H9 (cell line): ENCODE data around the gene CNOT9. TPM values are rescaled to one million over a fixed set of nuclear protein-coding genes. Genes with fewer than 3 reads are reported as not detected.

ENCODE experiments used
- DNase-seq: peaks from one replicate; pipeline ENCODE4 v3.0.0-alpha.2; 2017
- H2AFZ ChIP-seq: one replicate; pipeline ENCODE4 v1.6.1; 2013; ENCODE audit warnings: mild to moderate bottlenecking, low read length, control low read depth, moderate library complexity
- H2AK5ac ChIP-seq: 2 replicates; pipeline ENCODE4 v1.6.1; 2013; ENCODE audit warnings: low read length, control low read depth, mixed read lengths; ENCODE audit not compliant: insufficient read length
- H2BK120ac ChIP-seq: one replicate; pipeline ENCODE4 v1.6.1; 2013; ENCODE audit warnings: low read depth, mild to moderate bottlenecking, low read length, control low read depth, inconsistent platforms; ENCODE audit not compliant: poor library complexity, severe bottlenecking
- H2BK12ac ChIP-seq: 2 replicates; pipeline ENCODE4 v1.6.1; 2013; ENCODE audit warnings: low read length, control low read depth, mixed read lengths, low read depth; ENCODE audit not compliant: insufficient read length
- H2BK15ac ChIP-seq: 2 replicates; pipeline ENCODE4 v1.6.1; 2013; ENCODE audit warnings: low read depth, low read length, control low read depth
- H2BK20ac ChIP-seq: one replicate; pipeline ENCODE4 v1.6.1; 2013; ENCODE audit warnings: low read depth, mild to moderate bottlenecking, low read length, control low read depth, inconsistent platforms; ENCODE audit not compliant: poor library complexity, severe bottlenecking
- H2BK5ac ChIP-seq: 2 replicates; pipeline ENCODE4 v1.6.1; 2013; ENCODE audit warnings: low read length, control low read depth, mixed read lengths; ENCODE audit not compliant: insufficient read length
- H3K14ac ChIP-seq: 2 replicates; pipeline ENCODE4 v1.6.1; 2013; ENCODE audit warnings: low read length, control low read depth; ENCODE audit not compliant: insufficient read depth
- H3K18ac ChIP-seq: 2 replicates; pipeline ENCODE4 v1.6.1; 2013; ENCODE audit warnings: low read depth, mild to moderate bottlenecking, mixed read lengths, low read length, control low read depth; ENCODE audit not compliant: insufficient read length
- H3K23ac ChIP-seq: 2 replicates; pipeline ENCODE4 v1.6.1; 2013; ENCODE audit warnings: low read length, control low read depth, mixed read lengths, low read depth; ENCODE audit not compliant: insufficient read length
- H3K23me2 ChIP-seq: 2 replicates; pipeline ENCODE4 v1.6.1; 2013; ENCODE audit warnings: low read depth, mild to moderate bottlenecking, mixed read lengths, low read length, control low read depth; ENCODE audit not compliant: insufficient read length, poor library complexity, severe bottlenecking
- H3K27ac ChIP-seq: 2 replicates; pipeline ENCODE4 v1.5.1; 2013; ENCODE audit warnings: low read length, control low read depth, mixed read lengths, low read depth; ENCODE audit not compliant: insufficient read length
- H3K27me3 ChIP-seq: 2 replicates; pipeline ENCODE4 v1.6.1; 2013; ENCODE audit warnings: low read length, control low read depth, inconsistent platforms; ENCODE audit not compliant: insufficient read depth
- H3K4ac ChIP-seq: 2 replicates; pipeline ENCODE4 v1.6.1; 2013; ENCODE audit warnings: low read depth, mild to moderate bottlenecking, control low read depth, inconsistent platforms, low read length, moderate library complexity
- H3K4me1 ChIP-seq: 2 replicates; pipeline ENCODE4 v1.6.1; 2013; ENCODE audit warnings: low read length, control low read depth, inconsistent platforms; ENCODE audit not compliant: insufficient read depth
- H3K4me2 ChIP-seq: 2 replicates; pipeline ENCODE4 v1.6.1; 2013; ENCODE audit warnings: low read length, control low read depth, mixed read lengths; ENCODE audit not compliant: insufficient read length, insufficient read depth
- H3K56ac ChIP-seq: 2 replicates; pipeline ENCODE4 v1.6.1; 2013; ENCODE audit warnings: low read depth, mild to moderate bottlenecking, mixed read lengths, low read length, control low read depth; ENCODE audit not compliant: insufficient read length
- H3K79me1 ChIP-seq: 2 replicates; pipeline ENCODE4 v1.6.1; 2013; ENCODE audit warnings: low read depth, mild to moderate bottlenecking, moderate library complexity, low read length, control low read depth, inconsistent platforms; ENCODE audit not compliant: insufficient read depth, poor library complexity, severe bottlenecking
- H3K79me2 ChIP-seq: 2 replicates; pipeline ENCODE4 v1.6.1; 2013; ENCODE audit warnings: low read length, control low read depth, inconsistent platforms; ENCODE audit not compliant: insufficient read depth
- H3K9ac ChIP-seq: 2 replicates; pipeline ENCODE4 v1.6.1; 2013; ENCODE audit warnings: low read length, control low read depth, mixed read lengths; ENCODE audit not compliant: insufficient read length; ENCODE audit errors: extremely low read depth
- H3K9me3 ChIP-seq: one replicate; pipeline ENCODE4 v1.6.1; 2013; ENCODE audit warnings: low read depth, low read length, inconsistent platforms; ENCODE audit not compliant: control insufficient read depth
- H3T11ph ChIP-seq: one replicate; pipeline ENCODE4 v1.6.1; 2013; ENCODE audit warnings: mild to moderate bottlenecking, low read length, control low read depth, inconsistent platforms
- H4K20me1 ChIP-seq: one replicate; pipeline ENCODE4 v1.6.1; 2013; ENCODE audit not compliant: control insufficient read depth, insufficient read length, insufficient read depth
- H4K5ac ChIP-seq: 2 replicates; pipeline ENCODE4 v1.6.1; 2013; ENCODE audit warnings: low read depth, mild to moderate bottlenecking, mixed read lengths, low read length, control low read depth; ENCODE audit not compliant: insufficient read length
- H4K8ac ChIP-seq: replicated peaks from 2 replicates; pipeline ENCODE4 v1.6.1; 2013; ENCODE audit warnings: low read length, control low read depth, mixed read lengths, low read depth; ENCODE audit not compliant: insufficient read length
- H4K91ac ChIP-seq: 2 replicates; pipeline ENCODE4 v1.6.1; 2013; ENCODE audit warnings: low read depth, mild to moderate bottlenecking, moderate library complexity, mixed read lengths, low read length, control low read depth; ENCODE audit not compliant: insufficient read length
- H3K27ac Mint-ChIP-seq, 3 experiments: 2 replicates in 2 of 3; 3 replicates in 1 of 3; pipeline ENCODE4 v1.8.0; 2020 to 2021; ENCODE audit warnings: mixed read lengths in 3 of 3, mild to moderate bottlenecking in 1 of 3, moderate library complexity in 1 of 3
- H3K27me3 Mint-ChIP-seq: 2 replicates; pipeline ENCODE4 v1.8.0; 2021; ENCODE audit warnings: low read depth, mild to moderate bottlenecking, moderate library complexity, mixed read lengths
- H3K36me3 Mint-ChIP-seq, 3 experiments: 2 replicates in 2 of 3; 3 replicates in 1 of 3; pipeline ENCODE4 v1.8.0; 2020 to 2021; ENCODE audit warnings: low read depth in 3 of 3, mixed read lengths in 3 of 3; ENCODE audit not compliant: insufficient read depth in 1 of 3
- H3K4me1 Mint-ChIP-seq, 2 experiments: 2 replicates each; pipeline ENCODE4 v1.8.0; 2020; ENCODE audit warnings: mixed read lengths in 2 of 2
- H3K4me3 Mint-ChIP-seq, 2 experiments: 2 replicates in 1 of 2; 3 replicates in 1 of 2; pipeline ENCODE4 v1.8.0; 2020 to 2021; ENCODE audit warnings: mild to moderate bottlenecking in 2 of 2, mixed read lengths in 2 of 2, moderate library complexity in 1 of 2
- H3K9me3 Mint-ChIP-seq, 2 experiments: 2 replicates in 1 of 2; 3 replicates in 1 of 2; pipeline ENCODE4 v1.8.0; 2020; ENCODE audit warnings: mild to moderate bottlenecking in 2 of 2, mixed read lengths in 2 of 2, moderate library complexity in 1 of 2
- WGBS: extraction: QIAGEN DNeasy Blood & Tissue Kit; methylation state at CpG from one replicate; pipeline ENCODE4 v1.1.7; 2013; ENCODE audit warnings: missing lambda C conversion rate, low lambda C conversion rate, mixed read lengths; ENCODE audit not compliant: insufficient read length; ENCODE audit errors: extremely low coverage; 5-methylcytosine and 5-hydroxymethylcytosine counted together
- total RNA-seq: library from RNA; stranded (reverse); gene quantifications from 2 replicates; pipeline ENCODE4 v1.2.1, GENCODE V29; 2021
- TF ChIP-seq, protein P1 (sequence below): fragments of 200-600 bp; sonication (generic); conservative IDR thresholded peaks from 3 replicates; pipeline ENCODE4 v1.8.0; 2021; ENCODE audit warnings: antibody characterized with exemption, mild to moderate bottlenecking

Gene CNOT9
- total RNA-seq, 1 experiment from 2014 or later: 91.2 TPM

DNA sequence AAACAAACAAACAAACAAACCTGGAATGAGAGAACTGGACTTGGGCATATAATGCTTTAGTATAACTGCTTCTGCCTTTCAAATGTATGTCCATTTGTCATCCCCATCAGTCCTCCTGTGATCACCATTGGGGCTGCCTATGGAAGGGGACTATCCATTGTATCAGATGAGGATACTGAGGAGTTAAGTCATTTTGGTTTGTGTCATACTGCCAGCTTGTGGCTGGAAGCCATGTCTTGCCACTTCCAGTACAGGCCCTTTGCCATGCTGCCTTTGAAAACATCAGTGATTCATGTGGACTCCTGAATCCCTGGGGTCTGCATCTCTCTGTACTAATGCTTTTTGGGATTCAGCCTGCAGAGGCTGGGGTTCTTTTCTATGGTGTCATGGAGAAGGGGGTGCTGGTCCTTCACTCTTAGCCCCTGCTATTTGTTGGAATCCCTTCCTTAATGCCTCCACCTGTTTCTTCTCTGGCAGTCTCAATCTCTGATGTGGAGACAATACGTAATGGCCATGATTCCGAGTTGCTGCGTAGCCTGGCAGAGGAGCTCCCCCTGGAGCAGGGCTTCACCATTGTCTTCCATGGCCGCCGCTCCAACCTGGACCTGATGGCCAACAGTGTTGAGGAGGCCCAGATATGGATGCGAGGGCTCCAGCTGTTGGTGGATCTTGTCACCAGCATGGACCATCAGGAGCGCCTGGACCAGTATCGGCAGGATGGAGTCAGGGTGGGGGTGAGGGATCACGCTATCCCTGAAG is 49.6 kb downstream of the CNOT9 start:
- Histone ChIP-seq H3K18ac (no peak overlapping the region), H3K27ac (no peak overlapping the region), H2BK120ac (no peak overlapping the region), H3K4me1 (no peaks in the 10 kb centered on the region), H2BK5ac (no peak overlapping the region), H4K8ac (no peak overlapping the region), H3K9ac (no peak overlapping the region), H4K5ac (no peak overlapping the region), H2AK5ac (no peak overlapping the region), H3K23ac (no peak overlapping the region), H2BK12ac (no peak overlapping the region), H3K4me2 (no peak overlapping the region), H4K91ac (no peak overlapping the region), H3T11ph (no peak overlapping the region), H3K79me1 (no peaks in the 10 kb centered on the region), H3K9me3 (no peaks in the 10 kb centered on the region), H3K14ac (no peak overlapping the region), H4K20me1 (no peaks in the 10 kb centered on the region), H3K23me2 (no peaks in the 10 kb centered on the region), H3K4ac (no peak overlapping the region), H2BK20ac (no peak overlapping the region), H2AFZ (no peak overlapping the region), H3K27me3 (no peaks in the 10 kb centered on the region), H3K56ac (no peak overlapping the region), H2BK15ac (no peak overlapping the region), H3K79me2 (no peaks in the 10 kb centered on the region)
- TF ChIP-seq, protein P1, sequence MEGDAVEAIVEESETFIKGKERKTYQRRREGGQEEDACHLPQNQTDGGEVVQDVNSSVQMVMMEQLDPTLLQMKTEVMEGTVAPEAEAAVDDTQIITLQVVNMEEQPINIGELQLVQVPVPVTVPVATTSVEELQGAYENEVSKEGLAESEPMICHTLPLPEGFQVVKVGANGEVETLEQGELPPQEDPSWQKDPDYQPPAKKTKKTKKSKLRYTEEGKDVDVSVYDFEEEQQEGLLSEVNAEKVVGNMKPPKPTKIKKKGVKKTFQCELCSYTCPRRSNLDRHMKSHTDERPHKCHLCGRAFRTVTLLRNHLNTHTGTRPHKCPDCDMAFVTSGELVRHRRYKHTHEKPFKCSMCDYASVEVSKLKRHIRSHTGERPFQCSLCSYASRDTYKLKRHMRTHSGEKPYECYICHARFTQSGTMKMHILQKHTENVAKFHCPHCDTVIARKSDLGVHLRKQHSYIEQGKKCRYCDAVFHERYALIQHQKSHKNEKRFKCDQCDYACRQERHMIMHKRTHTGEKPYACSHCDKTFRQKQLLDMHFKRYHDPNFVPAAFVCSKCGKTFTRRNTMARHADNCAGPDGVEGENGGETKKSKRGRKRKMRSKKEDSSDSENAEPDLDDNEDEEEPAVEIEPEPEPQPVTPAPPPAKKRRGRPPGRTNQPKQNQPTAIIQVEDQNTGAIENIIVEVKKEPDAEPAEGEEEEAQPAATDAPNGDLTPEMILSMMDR: peak; percentile 26; the same call in 1 of the 3 replicates
- Mint-ChIP-seq H3K9me3 (no peaks in the 10 kb centered on the region), H3K4me1 (no peaks in the 10 kb centered on the region), H3K36me3 (no peaks in the 10 kb centered on the region; a peak in 1 of 7 replicates), H3K27ac (peak overlapping the region in 1 of 3 experiments; percentile 44; a peak in 2 of 7 replicates), H3K27me3 (no peaks in the 10 kb centered on the region; the same call in 1 of the 2 replicates), H3K4me3 (no peak overlapping the region)
- WGBS: no CpG with 5 or more reads among the region's 9 CpGs
- no peak for DNase-seq
